ENCODE data around the gene NOL8.

GRCh38 chr9:92265154-92265553 is 60.0 kb downstream of the NOL8 start:
- TF ChIP-seq CTCF (conservative IDR thresholded peaks at IDR 0.05; ENCODE audit: low read depth in 2 of 2) (no peak), CREB1 (CRISPR knock-in tag; IDR thresholded peaks at IDR 0.05; ENCODE audit: low read depth) (no peak), POLR2AphosphoS5 (IDR thresholded peaks at IDR 0.05; ENCODE audit: low read depth) (no peak), JUNB (IDR thresholded peaks at IDR 0.05; ENCODE audit: unreplicated experiment) (no peak), EZH2 (IDR thresholded peaks at IDR 0.05; ENCODE audit: low read depth, unreplicated experiment) (no peak), EZH2phosphoT487 (IDR thresholded peaks at IDR 0.05; ENCODE audit: unreplicated experiment) (no peak), ZNF331 (CRISPR knock-in tag; IDR thresholded peaks at IDR 0.05; ENCODE audit: low read depth) (no peak), NANOG (IDR thresholded peaks at IDR 0.05; ENCODE audit: borderline replicate concordance) (no peak), ETS1 (IDR thresholded peaks at IDR 0.05) (no peak), REST (IDR thresholded peaks at IDR 0.05; ENCODE audit: unreplicated experiment) (no peak)

Data from GM23338 (cell line).